Endothelial cell of umbilical vein (primary cell): Measurements from ENCODE around the gene ZNF474. TPM values are rescaled to one million over a fixed set of nuclear protein-coding genes. Genes with fewer than 3 reads are reported as not detected.

Source experiments
- BruUV-seq: library from RNA; stranded (reverse); fragments of 400-500 nt; replicated peaks from 2 replicates; lab custom pipeline; 2021; lab: Mats Ljungman, UMichigan
- CTCF ChIA-PET: fragments of 300-600, 350-600 bp; sonication (Branson Sonifier 250); formaldehyde crosslinking; loops from one replicate; lab custom pipeline; 2021; ENCODE audit warnings: antibody characterized with exemption, inconsistent platforms; lab: Charles Lee
- POLR2A ChIA-PET: fragments of 300-600, 350-600 bp; sonication (Branson Sonifier 250); formaldehyde crosslinking; loops from one replicate; lab custom pipeline; 2021; ENCODE audit warnings: antibody characterized with exemption, inconsistent platforms; lab: Charles Lee
- DNase-seq: peaks from one replicate; pipeline ENCODE4 v3.0.0-alpha.2; 2011; ENCODE audit warnings: low read depth, low spot score
- FAIRE-seq: peaks from 2 replicates; lab custom pipeline; 2011; peaks lifted over from hg19 to GRCh38; lab: Jason Lieb, UNC
- H2AFZ ChIP-seq: 2 replicates; pipeline ENCODE4 v1.6.0; 2012; ENCODE audit warnings: low read depth, low read length, control low read depth, inconsistent platforms
- H3K27ac ChIP-seq: 2 replicates; pipeline ENCODE4 v1.5.1; 2011; ENCODE audit warnings: low read depth, mild to moderate bottlenecking, control low read depth, low read length, moderate library complexity; ENCODE audit not compliant: insufficient read depth
- H3K27me3 ChIP-seq, 2 experiments: 2 replicates each; pipeline versions ENCODE4 v1.6.0 to v1.6.1; 2011; ENCODE audit warnings: low read length in 2 of 2, mixed read lengths in 1 of 2; ENCODE audit not compliant: control insufficient read depth in 2 of 2, insufficient read depth in 2 of 2
- H3K36me3 ChIP-seq, 2 experiments: 2 replicates in 1 of 2; 3 replicates in 1 of 2; pipeline ENCODE4 v1.5.1; 2011; ENCODE audit warnings: low read length in 2 of 2, mild to moderate bottlenecking in 1 of 2, moderate library complexity in 1 of 2; ENCODE audit not compliant: control insufficient read depth in 2 of 2, insufficient read depth in 2 of 2; ENCODE audit errors: extremely low read depth in 1 of 2
- H3K4me1 ChIP-seq: 3 replicates; pipeline ENCODE4 v1.5.1; 2011; ENCODE audit warnings: mild to moderate bottlenecking, low read length; ENCODE audit not compliant: control insufficient read depth, insufficient read depth; ENCODE audit errors: extremely low read depth
- H3K4me2 ChIP-seq: 2 replicates; pipeline ENCODE4 v1.6.1; 2011; ENCODE audit warnings: low read length, control low read depth, mixed read lengths; ENCODE audit not compliant: insufficient read depth
- H3K4me3 ChIP-seq, 3 experiments: fragments of 200-600 bp in 1 of 3; sonication (generic), shearing (Covaris generic) in 1 of 3; replicated peaks in 1 of 3; 2 replicates each; pipeline ENCODE4 v1.5.1; 2011 to 2016; ENCODE audit warnings: control low read depth in 3 of 3, low read length in 3 of 3, mild to moderate bottlenecking in 2 of 3, inconsistent platforms in 1 of 3, low read depth in 1 of 3, moderate library complexity in 1 of 3; ENCODE audit not compliant: insufficient read depth in 1 of 3
- H3K79me2 ChIP-seq: 2 replicates; pipeline ENCODE4 v1.6.0; 2012; ENCODE audit warnings: low read length, inconsistent platforms; ENCODE audit not compliant: control insufficient read depth, insufficient read depth
- H3K9ac ChIP-seq: replicated peaks from 2 replicates; pipeline ENCODE3; 2011; ENCODE audit warnings: low read length, control low read depth; ENCODE audit not compliant: insufficient read depth; ENCODE audit errors: extremely low read depth
- H3K9me1 ChIP-seq: replicated peaks from 3 replicates; pipeline ENCODE4 v1.6.0; 2011; ENCODE audit warnings: mild to moderate bottlenecking, low read length; ENCODE audit not compliant: control insufficient read depth, insufficient read depth; ENCODE audit errors: extremely low read depth
- H3K9me3 ChIP-seq: replicated peaks from 2 replicates; pipeline ENCODE4 v1.5.1; 2012; ENCODE audit warnings: low read length, inconsistent platforms; ENCODE audit not compliant: control insufficient read depth, insufficient read depth
- H4K20me1 ChIP-seq: replicated peaks from 2 replicates; pipeline ENCODE3; 2011; ENCODE audit warnings: mild to moderate bottlenecking, low read length; ENCODE audit not compliant: control insufficient read depth, insufficient read depth; ENCODE audit errors: extremely low read depth
- FOS ChIP-seq: IDR thresholded peaks from 2 replicates; pipeline ENCODE4 v1.6.1; 2011; ENCODE audit warnings: mild to moderate bottlenecking, low read length, moderate library complexity, borderline replicate concordance; ENCODE audit not compliant: insufficient read depth
- JUN ChIP-seq: IDR thresholded peaks from 2 replicates; pipeline ENCODE4 v1.6.1; 2011; ENCODE audit warnings: borderline replicate concordance, low read depth; ENCODE audit not compliant: insufficient read length, insufficient read depth
- MYC ChIP-seq: IDR thresholded peaks from one replicate; pipeline ENCODE4 v1.6.1; 2011; ENCODE audit warnings: mild to moderate bottlenecking, low read depth, low read length
- POLR2A ChIP-seq: IDR thresholded peaks from 2 replicates; pipeline ENCODE4 v1.6.1; 2012; ENCODE audit warnings: low read depth, mild to moderate bottlenecking, control low read depth, low read length
- POLR2AphosphoS5 ChIP-seq: IDR thresholded peaks from 2 replicates; pipeline ENCODE4 v1.6.1; 2012; ENCODE audit warnings: low read depth, mild to moderate bottlenecking, control low read depth, low read length, moderate library complexity; ENCODE audit not compliant: insufficient read depth
- dilution Hi-C: fragments of 300-500 bp; cut with MboI; formaldehyde crosslinking; loops from one replicate; pipeline ENCODE4 v1.15.0; 2019; ENCODE audit warnings: low sequenced_read_pairs; ENCODE audit not compliant: extremely low pct_ligation_motif_present
- intact Hi-C: fragments of 100-400 bp; cut with micrococcal nuclease; formaldehyde crosslinking; loops from one replicate; pipeline ENCODE4 v1.10.0; 2022
- polyA plus RNA-seq, 4 experiments: library from polyadenylated mRNA; depleted of rRNA in 3 of 4; stranded (reverse) in 3 of 4; unstranded in 1 of 4; fragments of >200 nt; gene quantifications; 2 replicates each; pipeline versions ENCODE4 v1.2.1 to v1.2.3, GENCODE V29; 2011 to 2012; ENCODE audit warnings: missing spikeins in 1 of 4
- total RNA-seq: library from RNA; stranded (reverse); gene quantifications from 2 replicates; pipeline ENCODE4 v1.2.3, GENCODE V29; 2021

ZNF474 gene
- total and polyA plus RNA-seq, 2 donors (not counting 3 experiments of a cell fraction or from before 2014, with no cell fraction given): 0.03 TPM; not detected in 1

DNA sequence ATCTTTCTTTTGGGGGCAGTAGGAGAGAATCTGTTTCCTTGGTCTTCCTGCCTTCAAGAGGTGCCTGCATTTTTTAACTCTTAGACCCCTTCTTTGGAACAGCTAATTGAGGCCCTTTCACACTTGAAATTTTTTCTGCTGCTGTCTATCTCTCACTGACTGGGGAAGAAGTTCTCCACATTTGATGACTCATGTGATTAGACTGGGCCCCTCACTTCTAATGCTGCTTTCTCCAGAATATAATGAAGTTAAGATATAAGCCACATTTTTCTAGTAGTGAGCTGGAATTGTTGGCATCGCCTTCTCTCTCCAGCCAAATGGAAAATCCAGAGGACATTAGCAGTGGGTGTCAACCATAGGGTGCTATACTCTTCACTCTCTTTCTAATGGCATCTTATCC, 12.4 kb downstream of the ZNF474 start:
- Histone ChIP-seq H3K9ac (no peak overlapping the region), H3K36me3 (no peaks in the 10 kb centered on the region), H3K4me3 (no peak overlapping the region), H4K20me1 (no peaks in the 10 kb centered on the region), H3K9me1 (no peaks in the 10 kb centered on the region), H3K79me2 (no peaks in the 10 kb centered on the region), H3K9me3 (no peaks in the 10 kb centered on the region), H2AFZ (no peak overlapping the region), H3K4me2 (no peak overlapping the region), H3K4me1 (no peaks in the 10 kb centered on the region), H3K27ac (no peak overlapping the region), H3K27me3 (no peaks in the 10 kb centered on the region)
- intact Hi-C loops (no loop called here), dilution Hi-C loops (no loop called here)
- DNase-seq: no peak
- CTCF ChIA-PET: interaction anchor here (2.0 to 3.5 kb wide), 2 partner anchors 14 to 15 kb away, joined by 6 to 15 read pairs; no protein-coding TSS in a partner anchor
- no peak for FAIRE-seq
- POLR2A ChIA-PET: no interaction called here
- TF ChIP-seq POLR2AphosphoS5: no peak
- TF ChIP-seq POLR2A: no peak
- no peak for TF ChIP-seq MYC
- no peak for TF ChIP-seq FOS
- no peak for TF ChIP-seq JUN
- no TSS peak for BruUV-seq

DNA sequence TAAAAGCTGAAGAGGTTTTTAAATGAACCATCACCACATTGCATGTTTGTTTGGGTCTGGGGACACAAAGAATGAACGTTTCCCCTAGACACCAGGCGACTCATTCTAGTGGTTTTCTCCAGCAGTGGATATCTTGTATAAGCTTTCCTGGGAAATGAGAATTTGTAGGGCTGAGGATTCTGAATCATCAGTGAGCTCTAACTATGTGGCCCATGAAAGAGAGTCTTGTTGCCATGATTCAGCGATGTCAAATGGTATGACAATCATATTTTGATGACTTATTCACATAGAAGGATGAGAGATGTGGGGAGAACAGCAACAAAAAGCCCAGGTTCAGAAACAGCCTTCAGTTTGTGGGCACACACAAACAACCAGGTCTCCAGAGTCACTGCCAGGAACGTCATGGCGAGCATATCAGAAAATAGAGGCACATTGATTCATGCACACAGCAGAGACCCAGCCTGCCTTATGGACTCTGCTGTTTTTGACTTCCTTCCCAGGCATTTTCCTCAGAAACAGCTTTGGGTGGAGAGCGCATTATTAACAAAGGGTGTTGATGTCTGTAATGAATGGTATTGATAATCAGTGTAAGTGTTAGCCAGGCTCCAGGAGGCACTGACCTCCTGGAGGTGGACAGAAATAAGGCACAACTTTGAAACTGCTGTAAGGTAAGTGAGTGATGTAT, 13.3 kb downstream of the ZNF474 start:
- H3K9me1 ChIP-seq: no peaks in the 10 kb centered on the region
- no peaks in the 10 kb centered on the region for H3K4me1 ChIP-seq
- CTCF ChIA-PET: interaction anchor here (2.0 to 3.5 kb wide), 2 partner anchors 14 to 16 kb away, joined by 6 to 15 read pairs; no protein-coding TSS in a partner anchor
- no peak overlapping the region for H3K9ac ChIP-seq
- H4K20me1 ChIP-seq: no peaks in the 10 kb centered on the region
- dilution Hi-C loops: no loop called here
- no peak for TF ChIP-seq POLR2AphosphoS5
- TF ChIP-seq JUN: no peak
- TF ChIP-seq FOS: peak; percentile 66
- intact Hi-C loops: no loop called here
- no peak for FAIRE-seq
- no TSS peak for BruUV-seq
- no peak overlapping the region for H2AFZ ChIP-seq
- H3K27ac ChIP-seq: no peak overlapping the region
- POLR2A ChIA-PET: no interaction called here
- no peaks in the 10 kb centered on the region for H3K9me3 ChIP-seq
- H3K4me3 ChIP-seq: no peak overlapping the region
- H3K79me2 ChIP-seq: no peaks in the 10 kb centered on the region
- DNase-seq: no peak
- H3K27me3 ChIP-seq: no peaks in the 10 kb centered on the region
- no peak overlapping the region for H3K4me2 ChIP-seq
- H3K36me3 ChIP-seq: no peaks in the 10 kb centered on the region
